Measurements from ENCODE around the gene WWOX. TPM values are rescaled to one million over a fixed set of nuclear protein-coding genes. Genes with fewer than 3 reads are reported as not detected.
A peak's percentile ranks its signal among the peaks of the same experiment; 100 is the strongest.

The WWOX gene
- total and polyA plus RNA-seq, 2 donors = 15.3 to 28.4 TPM

DNA sequence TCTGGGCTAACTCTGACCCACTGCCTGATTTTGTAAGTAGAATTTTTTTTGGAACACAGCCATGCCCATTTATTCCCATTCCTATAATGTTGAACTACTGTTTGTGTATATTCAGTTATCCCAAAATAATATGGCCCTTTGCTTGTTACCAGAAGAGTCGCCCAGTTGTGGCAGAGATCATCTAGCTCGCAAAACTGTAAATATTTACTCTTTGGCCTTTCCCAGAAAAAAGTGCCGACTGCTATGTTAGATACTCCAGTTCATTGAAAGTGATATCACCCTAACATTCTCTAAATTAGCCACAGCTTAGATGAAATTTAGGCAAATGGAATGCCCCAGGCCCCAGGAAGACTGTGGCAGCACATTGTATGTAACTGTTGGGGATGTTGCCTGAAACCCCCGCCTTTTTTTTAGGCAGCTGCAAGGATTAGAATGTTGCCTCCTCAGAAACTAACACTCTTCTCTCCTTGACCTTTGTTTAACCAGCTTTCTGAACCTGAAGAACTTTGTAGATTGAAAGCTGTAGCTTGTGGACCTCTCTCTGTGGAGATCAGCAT lies 19.1 kb downstream of the WWOX start:
- H3K27ac ChIP-seq (ENCODE audit: low read depth) = no peak overlapping the region
- peaks cover 4% of the 10 kb centered on the region for H3K36me3 ChIP-seq (ENCODE audit: insufficient read depth)
- no peak for DNase-seq (ENCODE audit: extremely low spot score)
- 60% methylated on average over 4 of the region's 4 CpGs for WGBS
- no peak overlapping the region for H3K4me3 ChIP-seq (ENCODE audit: low read depth, low read length)
- no peaks in the 10 kb centered on the region for H3K4me1 ChIP-seq (ENCODE audit: insufficient read depth)

GRCh38 chr16:78122774-78123315 lies 23.4 kb downstream of the WWOX start:
- Histone ChIP-seq H3K36me3 (ENCODE audit: insufficient read depth) (no peaks in the 10 kb centered on the region), H3K4me1 (ENCODE audit: insufficient read depth) (no peaks in the 10 kb centered on the region), H3K27ac (ENCODE audit: low read depth) (no peak overlapping the region), H3K4me3 (ENCODE audit: low read depth, low read length) (no peak overlapping the region)
- WGBS = 11% methylated on average over 4 of the region's 4 CpGs
- peak; percentile 70 for DNase-seq (ENCODE audit: extremely low spot score)

DNA sequence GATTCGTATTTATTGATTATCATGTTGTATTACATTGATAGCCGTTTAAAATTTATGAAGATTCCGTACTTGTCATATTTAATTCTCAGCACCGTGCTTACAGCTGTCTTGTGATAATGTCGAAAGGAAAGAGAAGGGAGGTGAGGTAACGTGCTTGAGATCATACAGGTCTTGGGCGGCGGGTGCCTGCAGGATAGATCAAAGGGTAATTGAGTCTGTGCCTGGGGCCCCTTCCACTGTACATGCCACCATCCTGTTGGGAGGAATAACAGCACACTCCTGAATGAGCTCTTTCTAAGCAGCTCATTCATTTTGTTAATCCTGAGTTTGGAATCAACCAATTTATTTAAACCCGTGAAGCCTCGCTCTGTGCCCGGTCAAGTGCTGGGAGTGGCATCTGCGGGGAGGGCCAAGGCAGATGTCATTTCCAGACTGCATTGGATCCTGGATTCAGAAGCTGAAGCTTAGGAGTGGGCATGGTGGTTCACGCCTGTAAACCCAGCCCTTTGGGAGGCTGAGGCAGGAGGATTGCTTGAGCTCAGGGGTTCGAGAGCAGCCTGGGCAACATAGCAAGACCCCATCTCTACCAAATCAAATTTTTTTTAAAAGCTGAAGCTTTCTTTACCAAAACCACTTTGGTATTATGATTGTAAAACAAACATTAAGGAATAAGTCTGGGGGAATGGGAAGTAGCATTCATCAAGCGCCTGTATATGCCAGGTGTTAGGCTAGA lies 25.8 kb downstream of the WWOX start:
- DNase-seq (ENCODE audit: extremely low spot score) = no peak
- H3K27ac ChIP-seq (ENCODE audit: low read depth) = no peak overlapping the region
- no peak overlapping the region for H3K4me3 ChIP-seq (ENCODE audit: low read depth, low read length)
- H3K4me1 ChIP-seq (ENCODE audit: insufficient read depth) = no peaks in the 10 kb centered on the region
- WGBS = 97% methylated on average over 15 of the region's 15 CpGs
- H3K36me3 ChIP-seq (ENCODE audit: insufficient read depth) = no peaks in the 10 kb centered on the region

DNA sequence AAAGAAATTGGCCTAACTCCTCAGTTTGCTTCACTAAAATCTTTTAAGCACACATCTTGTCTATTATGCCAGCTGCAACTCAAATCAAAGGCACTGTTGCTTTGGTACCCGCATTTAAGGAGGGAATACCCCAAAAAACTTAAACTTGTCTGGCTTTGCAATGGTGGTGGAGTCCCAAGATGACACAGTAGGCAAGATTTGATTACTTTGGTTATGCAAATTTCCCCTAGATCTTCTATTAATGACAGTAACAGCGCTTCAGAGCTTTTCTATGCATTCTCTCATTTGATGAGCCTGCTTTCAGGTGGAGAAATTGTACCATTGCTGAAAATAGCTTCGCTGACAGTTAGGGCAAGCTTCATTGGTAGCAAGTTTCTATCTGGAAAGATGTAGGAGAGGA lies 27.2 kb downstream of the WWOX start:
- Histone ChIP-seq H3K4me3 (ENCODE audit: low read depth, low read length) (no peak overlapping the region), H3K4me1 (ENCODE audit: insufficient read depth) (no peaks in the 10 kb centered on the region), H3K36me3 (ENCODE audit: insufficient read depth) (no peaks in the 10 kb centered on the region), H3K27ac (ENCODE audit: low read depth) (no peak overlapping the region)
- 96% methylated on average over 3 of the region's 3 CpGs for WGBS
- no peak for DNase-seq (ENCODE audit: extremely low spot score)

GRCh38 chr16:78127130-78127529 lies 27.7 kb downstream of the WWOX start:
- H3K4me3 ChIP-seq (ENCODE audit: low read depth, low read length) = no peak overlapping the region
- H3K4me1 ChIP-seq (ENCODE audit: insufficient read depth) = no peaks in the 10 kb centered on the region
- 23% methylated on average over 5 of the region's 5 CpGs for WGBS
- peak; percentile 10 for DNase-seq (ENCODE audit: extremely low spot score)
- no peaks in the 10 kb centered on the region for H3K36me3 ChIP-seq (ENCODE audit: insufficient read depth)
- H3K27ac ChIP-seq (ENCODE audit: low read depth) = no peak overlapping the region

GRCh38 chr16:78128913-78129312 lies 29.5 kb downstream of the WWOX start:
- no peaks in the 10 kb centered on the region for H3K36me3 ChIP-seq (ENCODE audit: insufficient read depth)
- H3K4me3 ChIP-seq (ENCODE audit: low read depth, low read length) = no peak overlapping the region
- H3K27ac ChIP-seq (ENCODE audit: low read depth) = no peak overlapping the region
- WGBS = 46% methylated on average over 9 of the region's 9 CpGs
- no peak for DNase-seq (ENCODE audit: extremely low spot score)
- H3K4me1 ChIP-seq (ENCODE audit: insufficient read depth) = no peaks in the 10 kb centered on the region

DNA sequence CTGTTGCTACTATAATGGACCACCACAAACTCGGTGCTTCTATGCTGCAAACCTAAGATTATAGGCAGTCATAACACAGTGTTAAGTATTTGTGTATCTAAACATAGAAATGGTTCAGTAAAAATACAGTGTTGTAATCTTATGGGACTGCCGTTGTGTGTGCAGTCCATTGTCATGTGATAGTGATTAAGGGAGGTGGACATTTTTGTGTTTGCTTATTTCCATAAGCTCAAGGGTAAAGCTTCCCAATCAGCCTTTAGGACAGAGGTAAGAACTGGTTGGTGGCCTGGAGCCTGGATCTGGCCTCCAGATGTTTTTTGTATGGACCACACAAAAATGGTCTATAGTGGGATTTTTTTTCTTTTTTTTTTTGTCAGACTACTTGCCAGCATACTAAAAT lies 29.9 kb downstream of the WWOX start:
- H3K27ac ChIP-seq (ENCODE audit: low read depth) = no peak overlapping the region
- DNase-seq (ENCODE audit: extremely low spot score) = no peak
- H3K4me1 ChIP-seq (ENCODE audit: insufficient read depth) = no peaks in the 10 kb centered on the region
- no peaks in the 10 kb centered on the region for H3K36me3 ChIP-seq (ENCODE audit: insufficient read depth)
- no peak overlapping the region for H3K4me3 ChIP-seq (ENCODE audit: low read depth, low read length)
- WGBS = 53% methylated on average over 2 of the region's 2 CpGs

DNA sequence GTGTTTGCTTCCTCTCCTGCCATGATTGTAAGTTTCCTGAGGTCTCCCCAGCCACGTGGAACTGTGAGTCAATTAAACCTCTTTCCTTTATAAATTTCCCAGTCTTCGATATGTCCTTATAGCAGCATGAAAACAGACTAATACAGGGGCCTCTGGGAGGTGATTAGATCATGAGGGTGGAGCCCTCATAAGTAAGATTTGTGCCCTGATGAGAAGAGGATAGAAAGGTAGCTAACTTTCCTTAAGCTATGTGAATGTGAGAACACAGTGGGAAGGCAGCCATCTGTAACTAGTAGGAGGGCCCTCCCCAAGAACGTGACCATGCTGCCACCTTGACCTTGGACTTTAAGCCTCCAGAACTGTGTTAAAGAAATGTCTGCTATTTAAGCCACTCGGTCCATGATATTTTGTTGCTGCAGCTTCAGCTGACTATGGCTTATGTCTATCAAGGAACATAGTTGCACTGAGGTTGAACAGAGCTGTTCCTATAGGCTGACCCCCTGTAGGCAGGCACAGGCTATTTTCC lies 30.7 kb downstream of the WWOX start:
- Histone ChIP-seq H3K4me1 (ENCODE audit: insufficient read depth) (no peaks in the 10 kb centered on the region), H3K36me3 (ENCODE audit: insufficient read depth) (no peaks in the 10 kb centered on the region), H3K4me3 (ENCODE audit: low read depth, low read length) (no peak overlapping the region), H3K27ac (ENCODE audit: low read depth) (no peak overlapping the region)
- 95% methylated on average over 4 of the region's 4 CpGs for WGBS
- no peak for DNase-seq (ENCODE audit: extremely low spot score)

DNA sequence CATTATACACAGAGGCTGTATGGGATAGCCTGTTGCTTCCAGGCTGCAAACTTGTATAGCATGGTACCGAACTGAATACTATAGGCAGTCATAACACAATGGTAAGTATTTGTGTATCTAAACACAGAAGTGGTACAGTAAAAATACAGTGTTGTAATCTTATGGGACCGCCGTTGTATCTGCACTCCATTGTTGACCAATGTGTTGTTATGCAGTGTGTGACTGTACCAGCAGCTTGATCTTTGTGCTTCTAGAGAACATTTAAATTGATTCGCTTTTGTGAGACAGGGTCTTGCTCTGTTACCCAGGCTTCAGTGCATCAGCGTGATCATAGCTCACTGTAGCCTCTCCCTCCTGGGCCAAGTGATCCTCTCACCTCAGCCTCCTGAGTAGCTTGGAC lies 31.5 kb downstream of the WWOX start:
- Histone ChIP-seq H3K4me3 (ENCODE audit: low read depth, low read length) (no peak overlapping the region), H3K4me1 (ENCODE audit: insufficient read depth) (no peaks in the 10 kb centered on the region), H3K27ac (ENCODE audit: low read depth) (no peak overlapping the region), H3K36me3 (ENCODE audit: insufficient read depth) (no peaks in the 10 kb centered on the region)
- WGBS = 78% methylated on average over 5 of the region's 5 CpGs
- DNase-seq (ENCODE audit: extremely low spot score) = no peak

DNA sequence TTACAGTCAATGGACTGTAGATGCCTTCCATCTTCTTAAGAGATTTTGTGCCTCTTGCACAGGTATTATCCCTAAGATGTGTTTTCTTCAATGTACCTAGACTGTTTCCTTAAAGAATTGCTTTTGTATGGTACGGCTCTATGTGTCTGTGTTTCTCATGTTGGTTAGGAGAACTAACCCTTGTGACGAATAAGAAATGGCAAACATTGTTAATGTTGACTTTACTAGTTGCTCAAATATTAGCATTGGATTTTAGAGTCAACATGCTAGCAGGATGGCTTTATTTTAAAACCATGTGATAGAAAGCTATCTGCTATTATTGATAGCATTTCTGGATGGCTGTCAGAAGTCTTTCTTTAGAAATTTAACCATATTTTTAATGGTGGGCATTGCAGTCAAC lies 34.5 kb downstream of the WWOX start:
- 87% methylated on average over 2 of the region's 2 CpGs for WGBS
- Histone ChIP-seq H3K36me3 (ENCODE audit: insufficient read depth) (no peaks in the 10 kb centered on the region), H3K27ac (ENCODE audit: low read depth) (no peak overlapping the region), H3K4me3 (ENCODE audit: low read depth, low read length) (no peak overlapping the region), H3K4me1 (ENCODE audit: insufficient read depth) (no peaks in the 10 kb centered on the region)
- DNase-seq (ENCODE audit: extremely low spot score) = no peak

DNA sequence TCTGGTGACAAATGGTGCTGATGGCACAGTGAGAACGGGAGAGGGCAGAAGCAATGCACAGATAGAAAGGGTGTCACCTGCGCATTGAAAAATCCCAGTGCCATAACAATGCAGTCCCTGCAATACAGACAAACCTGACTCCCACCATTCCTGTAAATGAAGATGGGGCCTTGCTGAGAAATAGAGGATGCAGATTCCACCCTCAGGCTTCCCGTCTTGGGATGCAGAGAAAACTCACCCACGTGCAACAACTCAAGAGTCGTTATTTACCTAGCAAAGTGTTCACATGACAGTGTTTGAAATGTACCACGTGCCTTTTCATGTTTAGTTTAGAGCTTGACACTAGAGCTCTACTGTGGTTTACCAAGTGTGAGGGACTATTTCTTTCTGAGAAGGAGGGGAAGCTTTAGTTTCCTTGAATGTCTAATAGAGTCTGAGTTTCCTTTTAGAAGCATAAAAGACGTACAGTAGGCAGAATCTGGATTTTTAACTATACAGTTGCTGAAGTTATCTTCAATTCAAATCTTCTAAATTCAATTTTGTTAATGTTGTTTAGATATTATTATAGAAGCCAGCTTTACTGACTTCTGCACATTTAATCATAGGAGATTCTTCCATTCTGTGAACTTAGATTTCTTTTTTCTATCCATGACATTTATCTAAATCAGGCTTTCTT lies 35.6 kb downstream of the WWOX start:
- DNase-seq (ENCODE audit: extremely low spot score) = no peak
- Histone ChIP-seq H3K27ac (ENCODE audit: low read depth) (no peak overlapping the region), H3K36me3 (ENCODE audit: insufficient read depth) (no peaks in the 10 kb centered on the region), H3K4me1 (ENCODE audit: insufficient read depth) (no peaks in the 10 kb centered on the region), H3K4me3 (ENCODE audit: low read depth, low read length) (no peak overlapping the region)
- WGBS = 76% methylated on average over 7 of the region's 7 CpGs

DNA sequence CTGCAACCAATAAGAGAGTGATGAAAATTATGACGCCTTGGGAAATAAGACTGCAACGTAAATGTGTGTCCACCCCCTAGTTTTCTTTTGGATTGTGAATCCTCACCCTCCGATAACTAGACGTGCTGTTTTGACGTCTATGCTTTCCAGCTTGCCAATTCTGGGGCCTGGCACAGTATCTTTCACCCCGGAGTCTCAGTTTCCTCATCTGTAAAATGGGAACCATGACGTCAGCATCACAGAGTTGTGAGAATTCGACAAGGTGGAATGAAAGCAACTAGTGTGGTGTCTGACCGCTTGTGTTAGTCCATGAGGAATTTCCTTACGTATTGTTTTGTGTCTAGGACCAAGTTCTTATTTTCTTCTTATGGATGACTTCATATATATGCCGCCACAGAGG lies 37.7 kb downstream of the WWOX start:
- no peak overlapping the region for H3K4me3 ChIP-seq (ENCODE audit: low read depth, low read length)
- no peaks in the 10 kb centered on the region for H3K36me3 ChIP-seq (ENCODE audit: insufficient read depth)
- DNase-seq (ENCODE audit: extremely low spot score) = no peak
- H3K27ac ChIP-seq (ENCODE audit: low read depth) = no peak overlapping the region
- WGBS = 97% methylated on average over 11 of the region's 11 CpGs
- no peaks in the 10 kb centered on the region for H3K4me1 ChIP-seq (ENCODE audit: insufficient read depth)

DNA sequence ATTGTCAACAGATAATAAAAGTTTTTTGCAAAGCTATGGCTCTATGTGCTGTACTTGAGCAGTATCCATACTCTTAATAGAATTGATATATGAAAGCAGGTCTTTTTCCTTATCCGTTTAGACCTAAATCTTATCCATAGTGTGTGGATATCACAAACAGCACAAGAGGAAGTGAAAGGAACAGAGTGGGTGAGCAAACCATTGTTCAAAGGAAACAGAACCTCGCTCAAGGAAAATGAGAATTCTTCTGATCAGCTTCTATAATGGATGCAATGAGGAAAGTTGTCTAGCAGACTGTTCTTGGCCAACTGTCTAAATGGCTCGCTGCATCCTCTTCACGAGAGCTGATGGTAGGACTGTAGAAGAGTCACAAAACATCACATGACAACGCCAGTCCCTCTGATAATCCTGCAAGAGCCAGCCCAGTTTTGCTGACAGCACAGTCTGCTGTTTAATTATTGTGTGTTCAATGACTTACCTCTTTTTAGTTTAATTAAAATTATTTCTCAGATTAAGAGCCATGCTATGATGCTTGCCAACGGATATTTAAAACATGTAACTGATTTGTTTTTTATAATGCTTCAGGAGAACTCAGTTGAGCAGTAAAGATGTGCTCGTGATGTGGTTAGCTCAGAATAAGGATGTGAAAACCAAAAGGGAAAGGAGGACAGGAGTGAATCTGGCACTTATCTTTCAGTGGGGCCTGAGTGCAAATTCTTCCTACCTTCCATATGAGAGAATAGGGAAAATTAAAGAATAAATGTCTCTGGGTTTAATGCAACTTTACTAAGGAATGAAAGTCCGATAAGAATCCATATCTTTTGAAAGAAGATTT lies 38.5 kb downstream of the WWOX start:
- Histone ChIP-seq H3K4me3 (ENCODE audit: low read depth, low read length) (no peak overlapping the region), H3K4me1 (ENCODE audit: insufficient read depth) (no peaks in the 10 kb centered on the region), H3K27ac (ENCODE audit: low read depth) (no peak overlapping the region), H3K36me3 (ENCODE audit: insufficient read depth) (no peaks in the 10 kb centered on the region)
- 94% methylated on average over 8 of the region's 8 CpGs for WGBS
- no peak for DNase-seq (ENCODE audit: extremely low spot score)

All from urinary bladder (tissue), 4 donors.